HEK293T (cell line): ENCODE results near the gene ZNF141.
"Not testable (repeated sequence)": the region's sequence is repeated elsewhere in the genome, so short reads cannot be mapped to it uniquely, and the experiment has no call there.

Experiments
- CTCF ChIA-PET: fragments of 350-600 bp; formaldehyde crosslinking; extraction: SDS; loops from one replicate; lab custom pipeline; 2021; ENCODE audit warnings: antibody characterized with exemption, inconsistent platforms; lab: Yijun Ruan, JAX
- POLR2A ChIA-PET: fragments of 350-600 bp; formaldehyde crosslinking; extraction: SDS; loops from one replicate; lab custom pipeline; 2020; ENCODE audit warnings: antibody characterized with exemption, inconsistent platforms; lab: Yijun Ruan, JAX
- DNase-seq: peaks from one replicate; pipeline ENCODE4 v3.0.0; 2012; ENCODE audit warnings: mixed read lengths; ENCODE audit errors: extremely low spot score
- ARNT ChIP-seq: fragments of 450-650 bp; IDR thresholded peaks from 2 replicates; pipeline ENCODE4 v1.6.1; 2017; ENCODE audit warnings: mild to moderate bottlenecking
- BHLHE40 ChIP-seq: fragments of 450-650 bp; IDR thresholded peaks from 2 replicates; pipeline ENCODE4 v1.6.1; 2016; ENCODE audit warnings: mild to moderate bottlenecking, moderate library complexity, borderline replicate concordance
- CTBP1 ChIP-seq: fragments of 450-650 bp; IDR thresholded peaks from 2 replicates; pipeline ENCODE4 v1.6.1; 2016; ENCODE audit warnings: borderline replicate concordance
- ELF4 ChIP-seq: fragments of 450-650 bp; IDR thresholded peaks from 2 replicates; pipeline ENCODE4 v1.6.1; 2017; ENCODE audit warnings: antibody characterized with exemption
- FOXA1 ChIP-seq: fragments of 450-650 bp; IDR thresholded peaks from 2 replicates; pipeline ENCODE4 v1.6.1; 2016; ENCODE audit warnings: mild to moderate bottlenecking
- FOXK2 ChIP-seq: fragments of 450-650 bp; IDR thresholded peaks from 2 replicates; pipeline ENCODE4 v1.6.1; 2016; ENCODE audit warnings: mild to moderate bottlenecking
- FOXM1 ChIP-seq: fragments of 450-650 bp; IDR thresholded peaks from 2 replicates; pipeline ENCODE4 v1.6.1; 2017; ENCODE audit warnings: mild to moderate bottlenecking, borderline replicate concordance
- HDGF ChIP-seq: fragments of 450-650 bp; IDR thresholded peaks from 2 replicates; pipeline ENCODE4 v1.6.1; 2017; ENCODE audit warnings: antibody characterized with exemption, borderline replicate concordance
- L3MBTL2 ChIP-seq: fragments of 450-650 bp; conservative IDR thresholded peaks from 2 replicates; pipeline ENCODE4 v1.6.1; 2016; ENCODE audit warnings: mild to moderate bottlenecking
- LEF1 ChIP-seq: fragments of 450-650 bp; IDR thresholded peaks from 2 replicates; pipeline ENCODE4 v1.6.1; 2017; ENCODE audit warnings: mild to moderate bottlenecking, borderline replicate concordance
- NFRKB ChIP-seq: fragments of 450-650 bp; IDR thresholded peaks from 2 replicates; pipeline ENCODE4 v1.6.1; 2016; ENCODE audit warnings: mild to moderate bottlenecking, moderate library complexity
- SP1 ChIP-seq: fragments of 450-650 bp; IDR thresholded peaks from 2 replicates; pipeline ENCODE4 v1.6.1; 2017
- SUZ12 ChIP-seq: fragments of 450-650 bp; IDR thresholded peaks from 2 replicates; pipeline ENCODE4 v1.6.1; 2016; ENCODE audit warnings: mild to moderate bottlenecking
- TARDBP ChIP-seq: fragments of 450-650 bp; IDR thresholded peaks from 2 replicates; pipeline ENCODE4 v1.6.1; 2016
- ZNF384 ChIP-seq: fragments of 450-650 bp; IDR thresholded peaks from 2 replicates; pipeline ENCODE4 v1.6.1; 2016
- TF ChIP-seq, protein P1 (sequence below): fragments of 450-650 bp; IDR thresholded peaks from 2 replicates; pipeline ENCODE4 v1.6.1; 2016

ZNF141 gene

DNA sequence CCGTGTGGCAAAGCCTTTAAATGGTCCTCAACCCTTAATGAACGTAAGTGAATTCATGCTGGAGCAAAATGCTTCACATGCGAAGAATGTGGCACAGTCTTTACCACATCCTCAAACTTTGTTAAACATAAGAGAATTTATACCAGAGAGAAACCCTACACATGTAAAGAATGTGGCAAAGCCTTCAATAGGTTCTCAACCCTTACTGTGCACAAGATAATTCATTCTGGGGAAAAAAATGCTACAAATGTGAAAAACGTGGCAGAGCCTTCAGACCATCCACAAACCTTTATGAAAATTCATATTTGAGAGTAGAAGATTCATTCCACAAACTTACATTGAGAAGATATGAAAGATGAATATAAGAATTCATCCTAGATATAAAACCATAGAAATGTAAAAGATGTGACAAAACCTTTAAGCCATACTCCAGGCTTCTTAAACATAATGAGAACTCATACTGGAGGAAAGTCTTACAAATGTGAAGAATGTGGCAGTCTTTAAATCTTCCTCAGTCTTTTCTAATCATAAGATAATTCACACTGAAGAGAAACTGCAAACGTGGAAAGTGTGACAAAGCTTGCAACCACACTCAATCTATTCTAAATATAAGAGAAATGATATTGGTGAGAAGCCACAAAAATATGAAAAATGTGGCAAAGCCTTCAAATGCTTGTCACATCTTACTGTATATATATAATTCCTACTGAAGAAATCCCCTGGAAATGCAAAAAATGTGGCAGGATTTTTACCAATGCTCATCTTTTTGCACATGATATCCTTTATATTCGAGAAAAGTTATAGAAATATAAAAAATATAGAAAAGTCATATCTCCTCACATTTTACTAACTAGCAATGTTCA is 36.9 kb downstream of the ZNF141 start:
- ChIA-PET POLR2A (no interaction called here), CTCF (no interaction called here)
- TF ChIP-seq LEF1 (no peak), ELF4 (no peak), ARNT (no peak), SP1 (no peak), BHLHE40 (no peak), FOXM1 (no peak), FOXA1 (no peak)
- no peak for DNase-seq

DNA sequence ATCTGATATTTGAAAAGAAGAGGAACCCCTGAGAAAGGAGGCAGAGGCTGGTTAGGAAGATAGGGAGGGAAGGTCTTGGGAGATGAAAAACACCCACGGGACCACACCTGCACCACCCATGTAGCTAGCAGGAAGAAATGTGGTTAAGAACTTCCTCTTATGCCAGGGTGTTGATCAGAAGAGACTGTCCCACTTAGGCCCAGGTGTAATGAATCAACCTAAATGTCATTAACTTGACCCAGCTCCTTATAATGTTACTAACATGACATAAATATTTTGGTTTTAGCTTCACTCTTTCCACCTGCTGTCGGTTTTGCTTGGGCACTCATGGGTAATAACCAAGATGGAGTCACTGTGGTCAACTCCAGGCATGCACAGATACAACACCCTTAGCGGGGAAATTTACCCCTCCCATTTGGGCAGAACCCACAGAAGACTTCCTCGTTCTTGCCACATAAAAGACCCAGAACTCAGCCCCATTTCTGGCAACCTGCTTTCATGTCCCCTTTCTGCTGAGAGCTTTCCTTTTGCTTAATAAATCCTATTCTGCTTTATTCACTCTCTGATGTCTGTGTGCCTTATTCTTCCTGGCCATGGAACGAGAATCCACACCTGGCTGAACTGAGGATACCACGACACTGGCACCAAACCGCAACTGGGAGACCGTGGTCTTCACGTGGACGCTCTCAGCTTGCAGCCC is 46.8 kb downstream of the ZNF141 start:
- TF ChIP-seq SP1 (no peak), L3MBTL2 (no peak), CTBP1 (no peak), HDGF (no peak), ZNF384 (no peak), SUZ12 (no peak), ARNT (no peak), FOXA1 (no peak), LEF1 (no peak)
- DNase-seq, result no peak
- POLR2A ChIA-PET, result no interaction called here
- CTCF ChIA-PET, result no interaction called here

DNA sequence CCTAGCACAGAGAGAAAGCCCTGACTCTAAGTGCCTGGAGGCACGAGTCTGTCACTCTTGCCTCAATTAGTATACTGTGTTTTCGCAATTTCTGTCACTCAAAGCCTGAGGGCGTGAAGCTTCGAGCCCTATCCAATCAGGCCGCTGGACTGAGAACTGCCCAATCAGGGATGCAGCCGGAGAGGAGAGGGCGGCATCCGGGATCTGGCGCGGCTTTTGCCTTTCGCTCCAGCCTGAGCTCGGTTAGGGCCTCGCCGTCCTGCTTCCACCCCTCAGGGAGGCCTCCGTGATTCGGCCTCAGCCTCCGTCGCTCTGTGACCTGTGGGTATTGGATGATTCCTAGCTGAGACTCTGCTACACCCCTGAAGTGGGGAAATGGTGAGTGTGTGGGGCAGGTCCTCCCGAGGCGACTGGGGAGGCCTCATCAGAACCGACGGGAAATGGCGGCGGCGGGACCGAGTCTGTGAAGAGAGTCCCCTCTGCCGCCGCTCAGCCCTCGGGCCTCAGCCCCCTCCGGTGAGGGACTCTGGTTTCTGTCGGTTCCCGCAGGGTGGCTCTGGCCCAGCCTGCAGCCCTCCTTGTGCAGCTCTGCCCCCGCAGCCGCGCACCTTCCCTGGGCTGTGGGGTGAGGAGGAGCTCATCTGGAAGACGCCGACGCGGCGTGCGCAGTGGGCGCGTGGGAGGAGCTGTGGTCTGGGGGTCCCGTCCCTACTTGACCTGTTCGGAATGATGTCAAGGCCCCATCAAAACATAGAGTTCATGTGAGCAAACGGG is 48.5 kb downstream of the ZNF141 start:
- ChIA-PET POLR2A (no interaction called here), CTCF (no interaction called here)
- TF ChIP-seq FOXA1 (no peak), ZNF384 (no peak), NFRKB (no peak), CTBP1 (no peak), ARNT (no peak), SUZ12 (no peak), SP1 (no peak), LEF1 (no peak), HDGF (no peak), FOXK2 (no peak), FOXM1 (no peak), BHLHE40 (no peak), ELF4 (no peak), L3MBTL2 (no peak), TARDBP (no peak)
- TF ChIP-seq, protein P1, sequence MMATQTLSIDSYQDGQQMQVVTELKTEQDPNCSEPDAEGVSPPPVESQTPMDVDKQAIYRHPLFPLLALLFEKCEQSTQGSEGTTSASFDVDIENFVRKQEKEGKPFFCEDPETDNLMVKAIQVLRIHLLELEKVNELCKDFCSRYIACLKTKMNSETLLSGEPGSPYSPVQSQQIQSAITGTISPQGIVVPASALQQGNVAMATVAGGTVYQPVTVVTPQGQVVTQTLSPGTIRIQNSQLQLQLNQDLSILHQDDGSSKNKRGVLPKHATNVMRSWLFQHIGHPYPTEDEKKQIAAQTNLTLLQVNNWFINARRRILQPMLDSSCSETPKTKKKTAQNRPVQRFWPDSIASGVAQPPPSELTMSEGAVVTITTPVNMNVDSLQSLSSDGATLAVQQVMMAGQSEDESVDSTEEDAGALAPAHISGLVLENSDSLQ, result no peak
- no peak for DNase-seq

DNA sequence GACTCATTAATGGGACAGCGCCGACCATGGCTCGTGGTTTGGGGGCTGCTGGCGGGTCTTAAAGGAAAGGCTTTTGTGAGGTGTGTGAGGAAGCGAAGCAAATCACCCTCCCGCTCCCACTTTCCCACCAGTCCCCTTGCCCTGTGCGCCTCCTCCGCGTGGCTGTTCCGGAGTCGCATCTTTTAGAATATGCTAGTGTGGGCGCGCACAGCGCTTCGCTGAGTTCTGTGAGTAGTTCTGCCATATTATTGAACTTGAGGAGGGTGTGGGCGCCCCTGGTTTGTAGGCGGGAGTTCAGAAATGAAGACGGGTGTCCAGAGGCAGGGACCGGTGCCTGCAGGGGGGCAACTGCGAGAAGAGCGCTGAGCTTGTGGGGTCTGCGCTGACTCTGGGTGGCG is 49.1 kb downstream of the ZNF141 start:
- POLR2A ChIA-PET, result no interaction called here
- TF ChIP-seq FOXK2 (no peak), SUZ12 (no peak), ELF4 (no peak), TARDBP (no peak), CTBP1 (no peak), SP1 (no peak), ARNT (no peak), FOXM1 (no peak), ZNF384 (no peak)

DNA sequence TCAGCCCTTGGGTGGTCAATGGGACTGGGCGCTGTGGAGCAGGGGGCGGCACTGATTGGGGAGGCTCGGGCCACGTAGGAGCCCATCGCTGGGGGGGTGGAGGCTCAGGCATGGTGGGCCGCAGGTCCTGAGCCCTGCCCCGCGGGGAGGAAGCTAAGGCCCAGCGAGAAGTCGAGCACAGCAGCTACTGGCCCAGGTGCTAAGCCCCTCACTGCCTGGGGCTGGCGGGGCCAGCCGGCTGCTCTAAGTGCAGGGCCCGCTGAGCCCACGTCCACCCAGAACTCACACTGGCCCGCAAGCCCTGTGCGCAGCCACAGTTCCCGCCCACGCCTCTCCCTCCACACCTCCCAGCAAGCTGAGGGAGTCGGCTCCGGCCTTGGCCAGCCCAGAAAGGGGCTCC is 66.4 kb downstream of the ZNF141 start:
- no peak for DNase-seq
- ChIA-PET POLR2A (interaction anchor here (1.2 kb wide), 1 partner anchor 270 kb away, joined by 3 read pairs; the partner anchor contains the start of genes ATP5ME and MYL5), CTCF (no interaction called here)
- TF ChIP-seq BHLHE40 (no peak), ELF4 (no peak), CTBP1 (no peak), FOXA1 (no peak), TARDBP (no peak), L3MBTL2 (no peak), LEF1 (no peak), SP1 (no peak), ZNF384 (no peak), NFRKB (no peak), FOXK2 (no peak), SUZ12 (no peak), ARNT (no peak), FOXM1 (no peak), HDGF (no peak)
- TF ChIP-seq, protein P1, result no peak

More for the DNA sequence above, 49.1 kb downstream of the ZNF141 start:
- CTCF ChIA-PET, result no interaction called here
- DNase-seq, result no peak

DNA sequence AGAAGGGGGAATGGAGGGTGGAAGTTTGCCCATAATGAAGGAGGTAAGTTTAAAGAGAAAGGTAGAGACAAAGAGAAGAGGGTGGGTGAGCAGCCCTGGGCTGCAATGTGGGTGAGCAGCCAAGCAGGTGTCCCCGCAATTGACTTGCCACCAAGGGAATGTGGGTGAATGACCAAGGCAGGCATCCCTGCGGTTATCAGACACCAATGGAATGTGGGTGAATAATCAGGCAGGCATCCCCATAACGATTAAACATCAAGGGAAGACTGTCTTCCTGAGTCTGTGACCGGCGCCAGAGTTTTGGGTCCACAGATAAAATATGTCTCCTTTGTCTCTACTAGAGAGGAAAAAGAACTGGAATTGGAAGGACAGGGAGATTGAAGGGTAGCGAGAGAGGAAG is 70.7 kb downstream of the ZNF141 start:
- POLR2A ChIA-PET, DNase-seq, CTCF ChIA-PET: not testable (repeated sequence)
